T-helper 1 cell treated with Interleukin-12 subunit alpha and Interleukin-12 subunit beta and Interleukin-4 antibody, amounts not matched to agents 30 μg/mL and 1 μg/mL, for 36 hours (primary cell): Measurements from ENCODE around the gene CD93.

Source experiments
- H3K27ac Mint-ChIP-seq: one replicate; pipeline ENCODE4 v1.8.0; 2021; ENCODE audit warnings: mild to moderate bottlenecking, mixed read lengths
- H3K27me3 Mint-ChIP-seq: one replicate; pipeline ENCODE4 v1.8.0; 2021; ENCODE audit warnings: low read depth, mixed read lengths
- H3K36me3 Mint-ChIP-seq: one replicate; pipeline ENCODE4 v1.8.0; 2021; ENCODE audit warnings: low read depth, mixed read lengths
- H3K4me1 Mint-ChIP-seq: one replicate; pipeline ENCODE4 v1.8.0; 2021; ENCODE audit warnings: low read depth, mixed read lengths
- H3K4me3 Mint-ChIP-seq: one replicate; pipeline ENCODE4 v1.8.0; 2021; ENCODE audit warnings: mild to moderate bottlenecking, moderate library complexity, mixed read lengths
- H3K9me3 Mint-ChIP-seq: one replicate; pipeline ENCODE4 v1.8.0; 2021; ENCODE audit warnings: mixed read lengths

CD93 gene

GRCh38 chr20:23125159-23125558, 39.0 kb upstream of the CD93 start:
- H3K36me3 Mint-ChIP-seq, result no peaks in the 10 kb centered on the region
- H3K4me3 Mint-ChIP-seq, result no peak overlapping the region

GRCh38 chr20:23123886-23124285, 37.8 kb upstream of the CD93 start:
- peaks cover 4% of the 10 kb centered on the region for H3K4me1 Mint-ChIP-seq
- no peaks in the 10 kb centered on the region for H3K9me3 Mint-ChIP-seq
- no peak overlapping the region for H3K27ac Mint-ChIP-seq
- H3K36me3 Mint-ChIP-seq, result no peaks in the 10 kb centered on the region
- no peak overlapping the region for H3K4me3 Mint-ChIP-seq
- peaks cover 10% of the 10 kb centered on the region for H3K27me3 Mint-ChIP-seq

More at GRCh38 chr20:23125159-23125558, 39.0 kb upstream of the CD93 start:
- Mint-ChIP-seq H3K27ac (no peak overlapping the region), H3K27me3 (peaks cover 8% of the 10 kb centered on the region), H3K4me1 (peaks cover 4% of the 10 kb centered on the region), H3K9me3 (no peaks in the 10 kb centered on the region)

DNA sequence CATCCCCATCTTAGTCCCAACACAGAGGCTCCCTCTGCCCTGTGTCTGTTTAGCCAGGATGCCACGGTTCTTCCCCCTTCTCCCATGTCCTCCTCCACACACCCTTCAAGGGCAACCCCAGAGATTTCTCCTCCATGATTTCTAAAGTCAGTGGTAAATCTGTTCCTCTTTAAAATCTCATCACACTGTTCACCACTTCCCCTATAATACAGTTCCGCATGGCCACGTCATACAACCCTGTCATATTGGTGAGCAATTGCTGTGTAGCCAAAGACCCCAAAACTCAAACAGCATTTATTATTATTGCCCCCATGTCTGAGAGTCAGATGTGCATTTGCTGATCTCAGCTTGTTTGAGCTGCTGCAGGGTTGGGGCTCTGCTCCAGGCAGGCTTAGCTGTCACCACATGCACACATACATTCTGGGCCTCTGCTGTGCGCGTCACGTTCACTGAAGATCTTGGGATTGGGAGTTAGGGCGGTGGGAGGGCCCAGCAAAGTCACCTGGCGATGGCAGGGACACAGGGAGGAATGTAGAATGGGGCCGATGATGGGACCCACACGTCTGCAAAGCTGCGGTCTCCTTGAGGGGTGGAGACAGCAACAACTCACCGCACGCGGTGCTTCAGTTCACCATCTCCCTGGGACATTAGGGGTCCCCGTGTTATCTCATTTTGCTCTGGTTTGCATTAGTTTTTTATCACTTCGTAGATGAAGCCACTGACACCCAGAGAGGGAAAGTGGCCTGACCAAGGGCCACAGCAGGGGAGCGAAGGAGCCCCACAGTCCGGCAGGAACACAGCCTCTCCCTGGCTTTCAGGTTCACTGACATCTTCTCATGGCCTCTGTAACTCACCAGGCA, 36.9 kb upstream of the CD93 start:
- Mint-ChIP-seq H3K4me3 (no peak overlapping the region), H3K27ac (no peak overlapping the region), H3K36me3 (no peaks in the 10 kb centered on the region), H3K9me3 (no peaks in the 10 kb centered on the region), H3K4me1 (peaks cover 4% of the 10 kb centered on the region), H3K27me3 (peaks cover 10% of the 10 kb centered on the region)

DNA sequence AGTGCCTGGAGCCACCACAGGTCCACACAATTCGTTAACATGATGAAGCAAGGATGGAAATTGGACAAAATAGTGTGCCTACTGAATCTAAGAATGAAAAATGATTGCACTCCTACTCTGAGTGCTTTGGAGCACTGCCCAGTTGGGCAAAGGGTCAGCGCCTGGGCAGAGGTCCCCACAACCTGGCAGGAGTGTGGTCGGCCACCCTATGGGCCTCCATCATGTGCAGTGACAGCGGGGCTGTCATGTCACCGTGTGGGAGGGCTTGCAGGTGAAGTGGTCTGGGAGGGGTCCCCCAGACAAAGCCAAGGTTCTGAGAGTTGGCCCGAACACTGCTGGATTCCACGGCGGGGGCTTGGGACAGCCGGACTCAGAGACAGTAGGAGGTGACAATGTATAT, 36.2 kb upstream of the CD93 start:
- Mint-ChIP-seq H3K4me3 (no peak overlapping the region), H3K9me3 (no peaks in the 10 kb centered on the region), H3K4me1 (peaks cover 2% of the 10 kb centered on the region), H3K36me3 (no peaks in the 10 kb centered on the region), H3K27ac (no peak overlapping the region), H3K27me3 (peaks cover 10% of the 10 kb centered on the region)

DNA sequence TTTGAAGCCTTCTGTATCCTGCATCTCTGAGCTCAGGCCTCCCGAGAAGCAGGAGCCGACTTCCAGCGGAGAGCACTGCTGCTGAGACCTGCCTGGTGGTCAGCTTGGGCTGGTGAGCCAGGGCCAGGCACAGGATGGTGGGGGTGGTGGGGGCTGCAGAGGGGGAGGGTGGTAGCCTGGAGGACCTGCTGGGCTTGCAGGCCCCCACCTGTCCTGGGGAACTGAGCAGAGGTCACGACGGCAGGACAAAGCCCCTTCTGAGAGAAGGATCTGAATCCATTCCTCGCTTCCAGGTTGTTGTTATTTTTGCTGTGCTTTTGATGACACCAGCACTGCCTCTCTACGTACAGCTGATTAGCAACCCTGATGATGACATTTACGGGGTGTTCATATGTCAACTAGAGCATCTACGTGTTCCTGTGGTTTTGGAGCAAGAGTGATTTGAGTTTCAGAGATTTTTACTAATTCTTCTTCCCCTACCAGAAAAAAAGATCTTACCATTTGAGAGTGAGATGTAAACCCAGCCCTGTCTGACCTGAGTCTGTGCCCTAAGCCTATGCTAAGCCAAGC, 35.7 kb upstream of the CD93 start:
- no peaks in the 10 kb centered on the region for H3K9me3 Mint-ChIP-seq
- H3K27me3 Mint-ChIP-seq, result peaks cover 10% of the 10 kb centered on the region
- no peak overlapping the region for H3K4me3 Mint-ChIP-seq
- H3K4me1 Mint-ChIP-seq, result peaks cover 2% of the 10 kb centered on the region
- no peaks in the 10 kb centered on the region for H3K36me3 Mint-ChIP-seq
- H3K27ac Mint-ChIP-seq, result no peak overlapping the region

DNA sequence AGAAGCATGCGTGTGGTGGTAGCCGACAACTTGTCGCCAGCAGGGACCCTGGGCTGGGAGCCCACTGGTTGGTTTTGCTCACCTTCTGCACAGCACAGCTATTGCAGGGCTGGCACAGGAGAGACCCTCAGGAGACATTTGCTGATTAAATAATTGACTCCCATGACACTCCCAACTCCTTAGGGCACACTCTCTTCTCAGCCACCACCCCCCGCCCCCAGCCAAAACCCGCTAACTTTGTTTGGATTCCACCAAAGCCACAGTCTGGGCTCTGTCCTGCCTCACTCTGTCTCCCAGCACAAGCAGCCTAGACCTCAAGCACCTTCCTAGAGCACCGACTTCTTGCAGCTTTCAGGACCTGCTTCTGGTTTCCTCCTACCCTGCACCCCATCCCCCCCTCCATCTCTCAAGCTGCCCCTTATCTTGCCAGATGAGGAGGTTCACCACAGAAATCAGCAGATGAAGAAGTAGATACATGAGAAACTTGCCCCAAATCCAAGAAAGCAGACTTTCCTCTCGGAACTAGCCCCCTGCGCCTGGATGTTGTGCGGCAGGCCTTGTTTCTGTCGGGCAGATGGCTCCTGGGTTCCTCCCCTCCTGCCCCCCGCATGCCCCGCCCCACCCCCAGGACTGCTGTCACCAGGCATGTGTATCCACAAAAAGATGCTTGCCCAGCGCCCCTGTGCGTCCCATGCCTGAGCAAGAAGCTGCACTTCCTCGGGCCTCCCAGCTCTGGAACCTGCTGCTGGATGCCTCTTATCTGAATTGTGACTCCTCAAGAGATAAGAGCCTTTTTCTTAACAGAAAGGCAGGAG, 35.0 kb upstream of the CD93 start:
- Mint-ChIP-seq H3K36me3 (no peaks in the 10 kb centered on the region), H3K27me3 (peaks cover 10% of the 10 kb centered on the region), H3K4me3 (no peak overlapping the region), H3K9me3 (no peaks in the 10 kb centered on the region), H3K4me1 (peaks cover 1% of the 10 kb centered on the region), H3K27ac (no peak overlapping the region)

DNA sequence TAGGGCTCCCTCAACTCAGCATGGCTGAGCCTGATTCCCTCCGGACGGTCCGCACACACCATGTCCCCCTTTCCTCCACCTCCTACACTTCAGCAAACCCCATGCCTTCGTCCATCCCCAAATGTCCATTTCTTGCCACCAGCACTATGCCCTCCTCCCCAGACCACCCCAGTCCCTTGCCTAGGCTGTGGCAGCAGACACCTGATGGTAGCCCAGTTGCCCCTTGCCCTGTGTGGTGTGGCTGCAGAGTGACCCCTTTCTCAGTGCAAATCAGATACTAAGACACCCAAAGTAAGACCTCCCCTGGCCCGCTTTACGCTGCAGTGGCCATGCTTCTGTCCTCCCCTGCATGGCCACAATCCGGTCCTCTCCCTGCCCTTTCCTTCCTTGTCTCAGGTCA, 34.1 kb upstream of the CD93 start:
- no peaks in the 10 kb centered on the region for H3K9me3 Mint-ChIP-seq
- H3K27ac Mint-ChIP-seq, result no peak overlapping the region
- H3K4me1 Mint-ChIP-seq, result no peaks in the 10 kb centered on the region

DNA sequence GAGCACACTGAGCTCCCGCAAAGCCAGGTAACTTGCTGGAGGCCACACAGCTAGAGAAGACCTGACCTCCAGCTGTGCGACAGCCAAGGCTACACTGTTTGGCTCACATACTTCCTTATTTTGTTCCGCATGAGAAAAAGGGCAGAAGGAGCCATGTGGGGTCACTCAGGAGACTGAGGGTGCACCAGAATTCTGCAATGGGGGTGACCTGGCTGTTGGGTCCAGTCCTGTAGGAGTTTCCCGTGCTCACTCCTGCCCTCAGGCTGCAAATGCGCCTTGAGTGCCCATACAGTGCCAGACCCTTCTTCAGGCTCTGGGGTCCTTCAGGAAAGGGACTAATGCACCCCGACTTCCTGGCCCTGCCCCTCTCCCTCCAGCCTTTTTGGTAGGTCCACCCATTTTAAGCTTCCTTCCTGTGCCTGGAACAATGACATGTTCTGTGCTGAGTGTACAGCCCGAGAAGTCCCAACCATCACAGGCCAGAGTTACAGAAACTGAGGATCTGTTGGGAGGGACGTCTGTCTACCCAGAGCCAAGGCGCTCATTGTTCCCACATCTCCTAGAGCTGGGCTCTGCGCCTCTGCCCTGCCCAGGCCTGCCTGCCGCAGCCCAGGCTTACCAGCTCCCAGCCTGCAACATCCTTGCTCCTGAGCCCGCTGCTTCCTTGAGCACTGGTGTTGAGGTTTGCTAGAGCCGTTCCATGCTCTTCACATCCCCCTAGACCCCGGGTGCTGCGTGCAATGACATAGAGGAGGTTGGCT, 33.5 kb upstream of the CD93 start:
- H3K9me3 Mint-ChIP-seq, result no peaks in the 10 kb centered on the region
- no peaks in the 10 kb centered on the region for H3K36me3 Mint-ChIP-seq
- H3K27me3 Mint-ChIP-seq, result peaks cover 10% of the 10 kb centered on the region
- H3K4me3 Mint-ChIP-seq, result no peak overlapping the region
- no peak overlapping the region for H3K27ac Mint-ChIP-seq
- H3K4me1 Mint-ChIP-seq, result no peaks in the 10 kb centered on the region

More for the DNA sequence above, 34.1 kb upstream of the CD93 start:
- no peak overlapping the region for H3K4me3 Mint-ChIP-seq
- H3K27me3 Mint-ChIP-seq, result peaks cover 10% of the 10 kb centered on the region
- H3K36me3 Mint-ChIP-seq, result no peaks in the 10 kb centered on the region

- Mint-ChIP-seq H3K36me3 (no peaks in the 10 kb centered on the region), H3K27me3 (peaks cover 10% of the 10 kb centered on the region), H3K9me3 (no peaks in the 10 kb centered on the region), H3K4me1 (no peaks in the 10 kb centered on the region), H3K27ac (no peak overlapping the region), H3K4me3 (no peak overlapping the region)
These were observed 32.6 kb upstream of the CD93 start for GRCh38 chr20:23118766-23119165.

DNA sequence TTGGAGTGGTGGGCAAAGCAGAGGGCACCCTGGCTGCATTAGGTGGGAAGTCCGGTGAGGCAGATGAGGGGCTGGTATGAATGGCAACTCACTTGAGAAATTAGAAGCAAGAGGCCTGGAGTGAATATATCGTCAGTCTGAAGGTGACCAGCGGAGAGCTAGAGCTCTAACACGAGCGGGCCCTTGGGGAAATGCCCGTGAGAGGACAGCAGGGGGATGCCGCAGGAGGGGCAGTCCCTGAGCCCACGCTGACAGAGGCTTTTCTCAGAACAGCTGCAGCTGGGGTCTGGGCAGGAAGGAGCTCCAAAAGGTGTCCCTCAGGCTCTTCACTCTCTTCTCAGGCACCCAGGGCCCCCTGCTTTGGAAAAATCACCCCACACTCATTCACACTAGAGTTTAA, 32.0 kb upstream of the CD93 start:
- no peaks in the 10 kb centered on the region for H3K4me1 Mint-ChIP-seq
- H3K36me3 Mint-ChIP-seq, result no peaks in the 10 kb centered on the region
- H3K27me3 Mint-ChIP-seq, result peaks cover 10% of the 10 kb centered on the region
- no peak overlapping the region for H3K4me3 Mint-ChIP-seq
- H3K9me3 Mint-ChIP-seq, result no peaks in the 10 kb centered on the region
- H3K27ac Mint-ChIP-seq, result no peak overlapping the region

DNA sequence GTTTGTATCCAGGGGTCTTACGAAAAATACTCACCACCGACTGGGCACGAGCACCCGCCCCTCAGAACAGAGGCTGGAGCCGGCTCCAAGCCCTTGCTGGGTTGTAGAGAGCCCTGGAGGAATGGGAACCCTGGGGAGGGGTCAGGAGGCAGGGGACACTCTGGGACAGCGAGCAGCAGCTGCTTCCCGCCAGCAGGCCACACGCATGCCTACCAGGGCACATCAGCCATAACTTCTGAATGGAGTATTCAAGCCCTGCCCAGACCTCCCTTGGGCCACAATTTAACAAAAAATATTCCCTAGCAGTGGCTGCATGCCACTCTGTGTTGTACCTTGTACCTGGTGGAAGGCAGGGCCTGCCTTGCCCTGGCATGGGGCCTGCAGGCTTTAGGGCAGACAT, 31.6 kb upstream of the CD93 start:
- H3K36me3 Mint-ChIP-seq, result no peaks in the 10 kb centered on the region
- H3K27ac Mint-ChIP-seq, result no peak overlapping the region
- H3K27me3 Mint-ChIP-seq, result peaks cover 10% of the 10 kb centered on the region
- H3K9me3 Mint-ChIP-seq, result no peaks in the 10 kb centered on the region
- H3K4me3 Mint-ChIP-seq, result no peak overlapping the region
- no peaks in the 10 kb centered on the region for H3K4me1 Mint-ChIP-seq

- peaks cover 5% of the 10 kb centered on the region for H3K27me3 Mint-ChIP-seq
- no peak overlapping the region for H3K4me3 Mint-ChIP-seq
- H3K4me1 Mint-ChIP-seq, result no peaks in the 10 kb centered on the region
- H3K9me3 Mint-ChIP-seq, result no peaks in the 10 kb centered on the region
- H3K27ac Mint-ChIP-seq, result no peak overlapping the region
- no peaks in the 10 kb centered on the region for H3K36me3 Mint-ChIP-seq
These were observed 30.4 kb upstream of the CD93 start for GRCh38 chr20:23116311-23117089.

- H3K27me3 Mint-ChIP-seq, result peaks cover 5% of the 10 kb centered on the region
- H3K9me3 Mint-ChIP-seq, result no peaks in the 10 kb centered on the region
- no peak overlapping the region for H3K27ac Mint-ChIP-seq
- H3K4me1 Mint-ChIP-seq, result no peaks in the 10 kb centered on the region
- H3K4me3 Mint-ChIP-seq, result no peak overlapping the region
- no peaks in the 10 kb centered on the region for H3K36me3 Mint-ChIP-seq
These were observed 29.7 kb upstream of the CD93 start for GRCh38 chr20:23115822-23116221.
